Measurements from ENCODE around the gene TCL1B.
A peak's percentile ranks its signal among the peaks of the same experiment; 100 is the strongest.
"Not testable (repeated sequence)": the region's sequence is repeated elsewhere in the genome, so short reads cannot be mapped to it uniquely, and the experiment has no call there.

The TCL1B gene

DNA sequence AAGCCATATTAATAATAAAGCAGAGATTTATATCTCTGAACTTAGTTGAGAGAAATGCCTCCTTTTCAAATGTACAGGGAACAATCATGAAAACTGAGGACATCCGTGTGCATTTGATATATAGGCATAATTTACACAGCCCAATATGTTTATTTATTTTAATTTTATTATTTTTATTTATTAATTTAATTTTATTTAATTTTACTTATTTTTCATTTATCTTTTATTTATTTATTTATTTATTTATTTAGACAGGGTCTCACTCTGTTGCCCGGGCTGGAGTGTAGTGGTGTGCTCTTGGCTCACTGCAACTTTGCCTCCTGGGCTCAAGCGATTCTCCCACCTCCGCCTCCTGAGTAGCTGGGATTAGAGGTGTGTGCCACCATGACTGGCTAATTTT, 19.3 kb downstream of the TCL1B start:
- DNase-seq: no peak

DNA sequence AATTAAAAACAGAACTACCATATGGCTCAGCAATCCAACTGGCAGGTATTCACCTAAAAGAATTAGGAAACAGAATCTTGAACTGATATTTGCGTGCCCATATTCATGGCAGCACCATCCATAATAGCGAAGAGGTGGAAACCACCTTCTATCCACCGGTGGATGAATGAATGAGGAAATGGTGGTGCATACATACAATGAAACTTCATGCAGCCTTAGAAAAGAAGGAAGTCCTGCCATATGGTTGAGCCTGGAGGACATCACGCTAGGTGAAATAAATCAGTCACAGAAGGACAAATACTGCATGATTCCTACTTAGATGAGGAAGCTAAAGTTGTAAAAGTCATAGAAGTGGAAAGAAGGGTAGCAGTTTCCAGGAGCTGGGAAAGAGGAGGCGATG, 21.1 kb downstream of the TCL1B start:
- DNase-seq: no peak

DNA sequence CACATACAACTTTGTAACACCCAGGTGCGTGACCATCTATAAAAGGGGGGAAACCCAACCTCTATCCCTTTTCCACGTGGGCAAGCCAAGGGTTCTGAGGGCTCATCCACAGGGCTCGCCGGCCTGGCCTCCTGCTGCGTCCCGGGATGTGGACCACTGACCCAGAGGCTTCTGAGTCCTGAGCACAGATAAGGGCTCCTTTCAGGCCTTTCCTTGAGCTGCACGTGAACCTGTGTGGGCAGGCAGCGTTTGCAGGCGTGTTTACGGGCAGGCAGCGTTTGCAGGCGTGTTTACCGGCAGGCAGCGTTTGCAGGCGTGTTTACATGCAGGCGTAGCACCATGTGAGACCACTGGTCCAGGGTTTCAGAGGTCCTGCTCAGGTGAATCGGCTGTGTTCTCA, 23.9 kb downstream of the TCL1B start:
- DNase-seq: no peak

DNA sequence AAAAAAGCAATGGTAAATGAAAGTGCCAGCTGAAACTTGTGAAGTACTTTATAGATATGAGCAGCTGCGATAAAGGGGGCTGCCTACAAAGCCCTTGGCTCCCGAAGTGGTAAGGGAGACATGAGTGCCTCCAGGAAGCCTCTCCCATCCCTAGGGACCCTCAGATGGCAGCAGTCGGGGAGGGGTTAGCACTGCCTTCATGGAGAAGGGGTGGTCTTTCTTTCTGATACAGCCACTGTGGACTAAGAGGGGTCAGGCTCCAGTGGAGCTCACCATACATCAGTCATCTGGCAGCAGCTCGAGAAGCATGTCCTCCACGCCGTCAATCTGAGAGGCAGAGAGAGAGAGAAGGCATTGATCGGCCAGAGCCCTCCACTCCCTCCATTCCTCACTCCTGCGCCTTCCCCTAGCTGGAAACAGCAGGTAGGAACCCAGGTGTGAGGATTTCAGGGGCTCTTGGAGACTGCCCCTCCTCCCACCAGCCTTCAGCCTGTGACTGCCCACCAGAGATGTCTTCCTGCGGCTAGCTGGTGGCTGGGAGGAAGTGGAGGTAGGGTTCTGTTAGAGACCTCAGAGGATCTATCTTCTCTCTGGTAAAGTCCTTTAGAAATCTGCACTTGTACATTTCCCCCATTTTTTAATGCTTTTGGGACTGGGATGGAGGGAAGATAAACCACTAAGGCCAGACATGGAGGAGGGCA, 25.4 kb downstream of the TCL1B start:
- no peak for DNase-seq

DNA sequence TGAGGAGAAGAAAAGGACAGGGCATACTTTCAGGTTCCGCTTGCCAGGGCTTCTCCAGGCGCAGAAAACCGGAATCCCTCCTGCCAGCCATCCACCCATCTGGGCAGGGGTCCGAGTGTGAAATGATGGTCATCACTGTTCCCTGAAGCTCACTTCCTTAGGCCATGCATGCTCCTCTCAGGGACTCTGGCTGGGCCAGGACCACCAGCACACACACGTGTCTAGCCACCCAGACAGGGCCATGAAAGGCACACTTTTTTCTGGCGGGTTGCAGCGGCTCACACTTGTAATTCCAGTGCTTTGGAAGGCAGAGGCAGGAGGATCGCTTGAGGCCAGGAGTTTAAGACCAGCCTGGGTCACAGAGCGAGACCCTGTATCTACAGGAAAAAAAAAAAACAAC, 26.2 kb downstream of the TCL1B start:
- no peak for DNase-seq

DNA sequence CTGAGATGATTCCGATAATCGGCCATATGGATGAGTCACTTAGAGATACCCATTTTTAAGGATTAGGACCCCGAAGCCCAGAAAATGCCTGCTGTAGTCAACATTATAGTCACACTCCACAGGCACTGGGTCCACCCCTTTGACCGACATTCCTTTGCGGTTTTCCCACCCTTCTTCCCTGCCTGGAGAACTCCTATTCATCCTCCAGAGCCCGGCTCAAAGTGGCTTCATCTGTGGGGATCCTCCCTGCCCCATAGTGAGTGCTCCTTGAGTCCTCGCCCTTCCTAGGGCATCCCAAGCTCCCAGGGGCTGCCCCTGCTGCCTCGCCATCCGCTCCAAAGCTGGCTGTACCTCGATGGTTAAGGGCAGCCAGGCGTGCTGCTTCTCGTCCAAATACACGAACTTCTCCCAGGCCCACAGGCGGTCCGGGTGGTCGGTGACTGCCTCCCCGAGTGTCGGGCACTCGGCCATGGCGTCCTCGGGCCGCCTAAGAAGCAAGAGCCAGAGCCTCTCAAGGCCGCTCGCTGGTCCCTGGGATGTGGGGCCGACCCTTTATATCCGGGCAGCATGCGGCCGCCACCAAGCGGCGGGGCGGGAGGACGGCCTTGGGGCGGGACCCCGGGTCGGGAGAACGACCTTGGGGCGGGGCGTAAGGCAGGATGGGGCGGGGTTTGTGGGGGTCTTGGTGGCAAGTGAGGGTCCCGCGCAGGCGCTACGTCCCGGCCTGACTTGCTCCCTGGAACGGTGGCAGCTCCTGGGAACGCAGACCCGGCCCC, 27.6 kb downstream of the TCL1B start, which contains the start of gene TCL1A:
TCL1A (minus strand) TSS at position 530 of the 776 bp plus-strand sequence; CDS start at position 471, 59 bp downstream.
- DNase-seq: no peak

DNA sequence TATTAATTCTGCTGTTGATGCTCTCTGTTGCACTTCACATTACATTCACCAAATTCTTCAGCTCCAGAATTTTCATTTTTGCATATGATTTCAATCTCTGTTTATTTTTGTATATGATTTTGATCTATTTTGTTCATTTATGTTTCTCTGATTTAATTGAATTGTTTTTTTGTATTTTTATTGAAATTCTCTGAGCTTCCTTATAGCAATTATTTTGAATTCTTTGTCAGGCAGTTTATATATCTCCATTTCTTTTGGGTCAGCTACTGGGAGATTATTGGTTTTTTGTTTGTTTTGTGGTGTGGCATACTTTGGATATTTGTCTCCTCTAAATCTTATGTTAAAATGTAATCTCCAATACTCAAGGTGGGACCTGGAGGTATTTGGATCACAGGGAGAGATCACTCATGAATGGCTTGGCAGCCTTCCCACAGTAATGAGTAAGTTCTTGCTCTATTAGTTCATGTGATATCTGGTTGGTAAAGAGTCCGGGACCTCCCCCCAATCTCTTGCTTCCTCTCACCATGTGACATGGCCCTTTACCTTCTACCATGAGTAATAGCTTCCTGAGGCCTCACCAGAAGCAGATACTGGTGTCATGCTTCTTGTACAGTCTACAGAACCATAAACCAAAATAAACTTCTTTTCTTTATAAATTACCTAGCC, 36.4 kb downstream of the TCL1B start:
- DNase-seq: no peak

DNA sequence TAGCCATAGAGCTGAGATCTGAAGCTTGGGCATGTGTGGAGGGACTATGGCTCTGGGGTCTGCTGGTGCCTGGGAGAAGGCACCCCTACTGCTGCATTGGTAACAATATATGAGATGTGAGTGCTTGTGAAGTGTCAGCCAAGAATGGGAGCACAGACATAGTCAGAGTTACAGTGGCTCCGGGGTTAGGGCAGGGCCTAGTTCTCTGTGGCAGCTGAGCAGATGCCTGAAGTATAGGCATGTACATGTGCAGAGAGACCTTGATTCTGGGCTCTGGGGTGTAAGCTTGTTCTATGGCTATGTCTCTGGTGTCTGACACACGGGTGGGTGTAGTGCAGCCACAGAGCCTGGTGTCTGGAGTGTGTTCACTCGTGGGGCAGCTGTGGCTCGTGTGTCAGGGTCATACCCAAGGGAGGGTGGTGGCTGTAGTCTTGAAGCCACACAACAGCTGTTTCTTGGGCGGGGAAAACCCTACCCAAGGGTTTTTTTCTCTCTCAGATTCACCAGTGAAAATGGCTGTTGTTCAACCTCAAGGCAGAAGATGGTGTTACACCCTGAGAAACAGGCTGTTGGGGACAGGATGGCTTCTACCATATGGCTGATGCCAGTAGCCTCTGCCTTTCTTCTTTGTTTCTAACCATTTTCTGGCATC, 39.6 kb downstream of the TCL1B start:
- DNase-seq: no peak

DNA sequence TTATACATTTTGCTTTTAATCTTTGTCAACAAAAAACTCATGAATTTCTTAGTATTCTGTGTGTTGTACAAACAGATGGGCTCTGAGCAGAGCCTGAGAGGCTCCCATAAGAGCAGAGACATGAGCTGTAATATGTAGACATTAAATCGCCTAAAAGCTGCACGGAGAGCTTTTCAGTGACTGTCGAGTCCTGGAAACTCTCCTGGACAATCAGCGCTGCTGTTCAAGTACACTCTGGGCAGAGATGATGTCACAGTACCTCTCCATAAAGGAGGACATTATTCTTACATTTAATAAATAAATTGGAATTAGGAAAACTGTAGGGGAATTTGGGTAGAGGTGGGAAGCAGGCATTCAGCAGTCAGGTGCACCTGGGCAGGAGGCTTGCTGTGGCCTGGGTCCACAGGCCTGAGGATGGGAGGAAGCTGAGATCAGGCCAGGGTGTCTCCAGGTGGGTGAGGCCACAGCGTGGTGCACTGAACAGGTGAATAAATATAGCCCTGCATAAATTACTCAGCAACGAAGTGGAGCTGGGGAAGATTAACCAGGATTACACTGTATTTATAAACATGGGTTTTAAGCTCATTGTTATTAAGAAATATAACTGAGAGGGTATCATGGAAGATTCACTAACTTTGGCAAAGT, 41.0 kb downstream of the TCL1B start:
- DNase-seq: peak; percentile 46 to 66

DNA sequence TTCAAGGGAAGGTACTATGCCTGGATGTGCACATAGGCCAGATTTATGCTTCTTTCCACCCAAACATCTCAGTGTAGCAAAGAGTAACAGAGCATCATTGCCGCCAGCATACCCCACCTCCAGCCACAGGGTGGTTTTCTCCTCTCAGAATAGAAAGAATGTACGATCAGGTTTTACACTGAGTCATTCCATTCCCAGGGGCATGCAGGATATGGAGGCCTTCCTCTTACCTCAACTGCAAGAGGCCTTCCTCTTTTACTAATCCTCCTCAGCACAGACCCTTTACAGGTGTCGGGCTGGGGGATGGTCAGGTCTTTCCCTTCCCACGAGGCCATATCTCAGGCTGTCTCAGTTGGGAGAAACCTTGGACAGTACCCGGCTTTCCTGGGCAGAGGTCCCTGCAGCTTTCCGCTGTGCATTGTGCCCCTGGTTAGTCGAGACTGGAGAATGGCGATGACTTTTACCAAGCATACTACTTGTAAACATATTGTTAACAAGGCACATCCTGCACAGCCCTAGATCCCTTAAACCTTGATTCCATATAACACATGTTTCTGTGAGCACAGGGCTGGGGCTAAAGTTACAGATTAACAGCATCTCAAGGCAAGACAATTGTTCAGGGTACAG, 43.3 kb downstream of the TCL1B start:
- not testable (repeated sequence) for DNase-seq

DNA sequence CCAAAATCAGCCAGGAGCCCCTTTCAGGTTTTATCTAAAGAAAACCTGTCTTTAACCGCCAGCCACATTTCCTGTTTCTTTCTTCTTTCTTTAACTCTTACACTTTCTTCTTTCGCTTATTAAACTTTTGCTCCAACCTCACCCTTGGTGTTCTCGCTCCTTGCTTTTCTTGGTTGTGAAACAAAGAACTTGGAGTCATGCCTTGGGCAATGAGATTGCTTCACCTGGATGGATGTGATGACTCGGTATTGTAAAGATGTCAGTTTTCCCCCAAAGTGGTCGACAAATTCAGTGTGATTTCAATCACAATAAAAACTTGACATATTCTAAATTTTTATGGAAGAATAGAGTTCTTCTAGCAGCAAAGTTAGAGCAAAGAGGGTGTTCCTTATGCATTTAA, 43.9 kb downstream of the TCL1B start:
- no peak for DNase-seq

DNA sequence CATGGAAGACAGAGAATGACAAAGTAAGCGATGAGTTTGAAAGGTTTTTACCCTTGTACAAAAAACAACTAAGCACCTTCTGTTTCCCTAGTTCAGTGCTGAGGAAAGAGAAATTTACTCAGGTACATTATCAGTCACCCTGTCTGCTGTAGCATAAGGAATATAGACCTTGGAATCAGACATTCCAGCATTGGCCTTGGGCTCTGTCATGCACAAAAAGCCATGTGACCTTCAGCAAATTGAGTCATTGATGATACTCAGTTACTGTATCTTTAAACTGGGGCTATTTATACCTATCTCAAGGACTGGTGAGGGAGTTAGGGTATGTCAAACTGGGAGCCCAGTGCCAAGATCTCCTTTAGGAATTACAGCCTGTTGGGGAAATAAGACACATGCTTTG, 47.0 kb downstream of the TCL1B start:
- no peak for DNase-seq

DNA sequence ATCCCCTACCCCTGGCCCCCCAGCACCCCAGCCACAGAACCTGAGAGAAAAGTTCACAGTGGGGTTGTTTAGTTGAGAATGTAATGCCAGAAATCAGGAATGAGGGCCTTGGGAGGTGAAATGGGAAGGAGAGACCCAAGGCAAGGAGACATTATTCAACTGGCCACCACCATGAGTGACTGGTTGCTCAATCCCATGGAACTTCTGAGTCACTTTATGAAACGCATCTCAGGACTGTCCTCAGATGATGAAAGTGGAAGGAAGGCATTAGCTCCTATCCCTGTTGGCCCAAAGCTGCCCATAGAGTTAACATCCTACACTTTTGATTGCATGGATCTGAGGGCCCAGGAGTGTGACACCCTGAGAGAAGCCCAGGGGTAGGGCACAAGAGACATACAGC, 53.1 kb downstream of the TCL1B start:
- no peak for DNase-seq

DNA sequence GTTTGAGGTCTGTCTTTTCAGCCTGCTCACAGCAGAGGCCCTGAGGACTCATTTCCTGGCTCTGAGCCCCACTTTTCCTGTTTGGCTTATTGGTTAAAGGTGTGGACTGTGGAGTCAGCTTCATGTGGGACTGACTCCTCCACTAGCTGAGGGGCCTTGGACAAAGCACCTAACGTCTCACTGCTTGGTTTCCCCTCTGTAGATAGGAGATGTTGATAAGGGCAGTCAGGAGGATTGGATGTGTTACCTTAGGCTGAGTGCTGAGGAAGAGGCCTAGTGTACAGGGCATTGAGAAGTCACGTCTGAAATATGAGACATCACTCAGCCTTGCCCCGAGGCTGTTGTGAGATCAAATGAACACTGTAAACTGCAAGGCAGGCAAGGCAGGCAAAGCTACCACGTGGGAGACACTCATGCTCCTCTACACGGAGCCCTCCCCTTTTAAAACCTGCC, 54.8 kb downstream of the TCL1B start:
- DNase-seq: peak; percentile 75 to 76

DNA sequence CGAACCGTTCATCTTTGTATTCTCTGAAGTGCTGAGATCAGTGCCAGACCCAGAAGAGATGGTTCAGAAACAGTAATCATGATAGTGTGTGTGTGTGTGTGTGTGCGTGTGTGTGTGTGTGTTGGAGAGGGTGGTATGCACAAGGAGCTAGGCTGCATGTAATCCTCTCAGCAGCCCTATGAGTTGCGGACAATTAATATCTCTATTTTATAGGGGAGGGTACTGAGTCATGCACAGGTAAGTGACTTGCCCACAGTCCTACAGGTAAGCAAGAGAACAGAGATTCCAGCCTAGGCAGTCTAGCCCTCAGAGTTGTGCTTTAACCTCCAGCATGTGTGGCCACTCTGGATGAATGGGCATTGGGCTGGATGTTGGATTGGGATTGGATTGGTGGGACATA, 55.6 kb downstream of the TCL1B start:
- DNase-seq: no peak
